GM19240 (cell line): ENCODE data around the gene HIPK3.

Source experiments
- DNase-seq: peaks from one replicate; pipeline ENCODE4 v3.0.0; 2011; ENCODE audit warnings: low spot score; ENCODE audit not compliant: insufficient read length

The HIPK3 gene

DNA sequence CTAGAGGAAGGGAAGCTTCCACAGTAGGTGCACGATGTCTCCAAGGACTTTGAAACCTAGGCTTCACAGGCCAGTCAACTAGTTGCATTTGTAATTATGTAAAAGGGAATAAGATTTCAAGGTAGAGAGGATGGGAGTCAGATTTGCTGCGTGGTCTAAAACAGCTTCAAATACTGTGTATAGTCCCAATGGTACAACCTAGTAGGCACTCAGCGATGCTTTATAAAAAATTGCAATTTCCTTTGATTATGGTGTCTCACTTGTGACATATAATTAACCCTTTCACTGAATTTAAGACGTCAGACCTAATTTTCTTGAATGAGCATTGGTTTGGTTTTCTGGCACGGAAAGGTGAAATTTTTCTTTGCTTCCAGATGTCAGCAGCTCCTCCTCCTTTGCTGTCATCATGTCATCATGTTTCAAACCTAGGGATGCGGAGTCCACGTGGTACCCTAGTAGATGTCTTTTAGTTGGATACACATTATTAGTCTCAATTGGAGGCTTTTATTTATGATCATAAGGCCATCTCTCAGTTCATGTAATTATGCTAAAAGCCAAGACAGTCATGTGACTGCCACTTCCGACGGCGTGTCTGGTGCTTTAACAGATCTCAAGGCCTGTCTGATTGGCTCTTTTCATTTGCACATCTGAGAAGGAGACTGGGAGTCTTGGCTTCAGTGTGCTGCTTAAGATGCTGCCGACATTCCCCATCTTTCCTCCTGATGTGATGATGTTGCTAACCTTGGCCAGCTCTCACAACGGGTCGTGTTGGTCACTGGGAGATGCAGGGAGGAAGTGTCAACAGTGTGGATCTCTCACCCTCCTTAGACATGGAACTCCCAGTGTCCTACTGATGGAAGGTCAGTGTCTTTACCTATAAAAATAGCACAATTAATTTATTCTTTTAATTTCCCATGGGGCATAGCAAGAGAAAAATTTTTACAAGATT lies 134.0 kb downstream of the HIPK3 start:
- no peak for DNase-seq

GRCh38 chr11:33391893-33392251 lies 134.7 kb downstream of the HIPK3 start:
- DNase-seq = no peak

GRCh38 chr11:33394431-33395109 lies 137.4 kb downstream of the HIPK3 start:
- no peak for DNase-seq

DNA sequence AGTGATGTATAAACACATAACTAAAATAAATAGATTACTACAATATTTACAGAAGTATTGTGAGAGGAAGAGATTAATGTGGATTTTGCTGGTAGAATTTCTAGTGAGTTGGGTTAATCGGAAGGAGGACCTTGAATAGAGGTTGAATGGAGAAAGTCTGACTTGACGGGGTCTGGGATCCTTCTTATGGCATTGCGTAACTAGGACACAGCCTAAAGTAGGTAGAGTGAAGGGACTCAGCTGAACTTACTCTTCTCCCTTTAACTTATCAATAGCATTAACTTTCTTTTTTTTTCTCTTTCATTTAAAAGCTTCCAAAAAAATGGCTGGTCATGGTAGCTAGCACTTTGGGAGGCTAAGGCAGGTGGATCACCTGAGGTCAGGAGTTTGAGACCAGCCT lies 139.2 kb downstream of the HIPK3 start:
- no peak for DNase-seq

DNA sequence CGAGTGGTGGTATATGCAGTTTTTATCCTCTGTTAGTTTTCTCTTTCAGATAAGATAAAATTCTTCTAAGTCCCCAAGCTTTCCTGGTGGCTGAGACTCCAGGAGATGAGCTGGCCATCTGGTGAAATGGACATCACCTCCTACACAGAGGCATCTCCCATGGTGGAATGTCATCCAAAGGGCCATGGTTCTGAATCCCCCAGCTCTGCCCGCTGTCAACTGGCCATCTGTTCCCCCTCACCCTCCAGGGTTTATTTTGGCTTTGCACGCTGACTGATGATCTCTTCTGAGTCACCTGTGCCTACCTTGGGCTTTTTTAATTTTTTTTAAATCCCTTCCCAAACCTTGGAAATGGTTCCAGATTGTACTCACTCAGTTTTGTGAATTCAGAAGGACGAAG lies 142.2 kb downstream of the HIPK3 start:
- DNase-seq = no peak

GRCh38 chr11:33402066-33402465 lies 144.9 kb downstream of the HIPK3 start:
- DNase-seq = no peak

- no peak for DNase-seq
These were observed 146.2 kb downstream of the HIPK3 start for GRCh38 chr11:33403344-33403743.

- no peak for DNase-seq
These were observed 148.8 kb downstream of the HIPK3 start for GRCh38 chr11:33405834-33406602.
